Epidermal melanocyte (primary cell): ENCODE results near the gene FAM89A.

ENCODE experiments used
- DNase-seq: peaks from one replicate; pipeline ENCODE4 v3.0.0; 2011; ENCODE audit warnings: low spot score; ENCODE audit not compliant: insufficient read length

Gene FAM89A

GRCh38 chr1:231040019-231040799 lies at the start of gene FAM89A:
Gene FAM89A (minus strand): TSS chr1:231040254. CDS start chr1:231040211, 43 bp downstream.
- DNase-seq: peak; percentile 74

- DNase-seq: no peak
Measured at GRCh38 chr1:231084353-231084752, 44.3 kb upstream of the FAM89A start.

GRCh38 chr1:231079163-231079562 lies 39.1 kb upstream of the FAM89A start:
- no peak for DNase-seq

DNA sequence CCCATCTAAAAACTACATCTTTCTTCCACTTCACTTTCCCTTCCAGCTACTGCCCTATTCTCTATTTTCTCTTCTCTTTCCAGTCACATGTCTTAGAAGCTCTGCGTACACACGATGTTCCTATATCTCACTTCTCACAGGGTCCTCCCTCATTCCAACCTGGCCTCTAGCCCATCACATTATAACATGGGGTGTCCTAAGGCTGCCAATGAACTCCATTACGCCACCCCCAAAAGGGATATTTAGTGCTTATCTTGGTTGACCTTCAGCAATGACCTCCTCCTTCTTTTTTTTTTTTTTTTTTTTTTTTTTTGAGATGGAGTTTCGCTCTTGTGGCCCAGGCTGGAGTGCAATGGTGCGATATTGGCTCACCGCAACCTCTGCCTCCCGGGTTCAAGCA lies 38.2 kb upstream of the FAM89A start:
- DNase-seq: no peak

GRCh38 chr1:231076802-231077201 lies 36.7 kb upstream of the FAM89A start:
- DNase-seq: no peak

GRCh38 chr1:231075497-231075896 lies 35.4 kb upstream of the FAM89A start:
- DNase-seq: no peak

DNA sequence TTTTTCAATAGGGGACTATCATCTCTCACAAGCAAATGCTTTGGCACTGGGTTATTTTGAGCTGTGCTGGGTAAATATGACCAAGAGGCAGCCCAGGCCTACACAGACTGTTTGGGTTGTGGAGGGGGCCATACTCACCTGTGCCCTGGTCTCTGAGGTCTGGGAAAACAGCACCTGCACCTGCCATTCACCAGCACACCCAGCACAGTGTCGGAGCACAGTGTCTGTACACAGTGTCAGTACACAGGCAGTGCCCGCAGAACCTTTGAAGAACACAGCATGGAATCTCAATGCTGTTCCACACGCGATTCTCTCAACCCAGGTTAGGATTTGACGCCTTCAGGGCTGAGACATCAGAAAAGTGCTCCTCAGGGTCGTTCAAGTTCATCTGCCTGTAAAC lies 35.0 kb upstream of the FAM89A start:
- DNase-seq: no peak

DNA sequence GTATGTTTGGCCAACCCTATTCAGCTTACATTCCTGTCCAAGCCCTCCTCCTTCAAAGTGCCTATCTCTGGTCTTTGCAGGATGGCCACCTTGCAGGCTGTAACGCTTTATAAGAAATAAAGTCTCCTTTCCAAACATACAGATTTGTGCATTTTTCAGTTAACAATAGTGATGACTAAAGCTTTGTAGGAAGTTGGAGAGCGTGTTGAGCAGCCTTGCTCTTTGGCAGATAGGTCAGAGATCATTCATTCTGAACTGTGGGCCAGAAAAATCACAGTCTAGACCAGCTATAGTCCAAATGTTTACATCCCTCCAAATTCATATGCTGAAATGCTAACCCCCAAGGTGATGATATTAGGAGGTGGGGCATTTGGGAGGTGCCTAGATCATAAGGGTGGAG lies 34.0 kb upstream of the FAM89A start:
- DNase-seq: no peak

DNA sequence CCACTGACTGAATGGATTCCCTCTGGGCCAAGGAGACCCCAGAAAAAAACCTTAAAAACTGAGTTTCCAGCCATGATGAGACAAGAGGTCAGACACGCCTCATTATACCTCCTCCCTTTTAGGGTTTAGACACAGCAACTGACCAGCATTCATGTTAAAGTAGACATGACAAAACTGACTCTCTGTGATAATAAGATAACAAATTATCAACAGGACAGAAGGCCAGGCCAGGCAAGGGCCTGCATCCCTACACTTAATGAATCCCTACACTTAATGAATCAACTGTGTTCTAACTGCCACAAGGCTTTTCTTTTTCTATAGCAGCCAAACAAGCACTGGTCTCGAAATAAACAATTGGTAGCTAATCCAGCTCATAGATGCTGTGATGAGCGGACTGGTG lies 33.3 kb upstream of the FAM89A start:
- DNase-seq: no peak

- no peak for DNase-seq
Measured at GRCh38 chr1:231072502-231073094, 32.5 kb upstream of the FAM89A start.

- DNase-seq: no peak
Measured at GRCh38 chr1:231072041-231072440, 32.0 kb upstream of the FAM89A start.

GRCh38 chr1:231070758-231071444 lies 30.8 kb upstream of the FAM89A start:
- DNase-seq: no peak

GRCh38 chr1:231069333-231069732 lies 29.3 kb upstream of the FAM89A start:
- DNase-seq: no peak

DNA sequence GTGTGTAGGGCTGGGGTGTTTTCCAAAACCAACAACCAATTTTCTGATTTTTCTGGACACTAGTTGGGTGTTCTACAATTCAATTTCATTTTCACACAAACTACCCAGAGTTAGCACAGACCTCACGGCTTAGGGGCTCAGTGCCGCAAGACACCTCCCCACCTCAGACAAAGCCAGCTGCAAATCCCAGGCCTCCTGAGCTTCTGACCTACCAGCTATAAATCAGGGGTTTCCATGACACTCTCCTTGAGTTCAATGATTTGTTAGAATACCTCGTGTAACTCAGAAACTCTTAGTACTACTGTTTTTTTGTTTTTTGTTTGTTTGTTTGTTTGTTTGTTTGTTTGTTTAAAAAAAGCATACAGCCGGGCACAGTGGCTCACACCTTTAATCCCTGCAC lies 28.7 kb upstream of the FAM89A start:
- DNase-seq: no peak

- no peak for DNase-seq
Measured at GRCh38 chr1:231065510-231066241, 25.6 kb upstream of the FAM89A start.

- no peak for DNase-seq
Measured at GRCh38 chr1:231064418-231064817, 24.4 kb upstream of the FAM89A start.

DNA sequence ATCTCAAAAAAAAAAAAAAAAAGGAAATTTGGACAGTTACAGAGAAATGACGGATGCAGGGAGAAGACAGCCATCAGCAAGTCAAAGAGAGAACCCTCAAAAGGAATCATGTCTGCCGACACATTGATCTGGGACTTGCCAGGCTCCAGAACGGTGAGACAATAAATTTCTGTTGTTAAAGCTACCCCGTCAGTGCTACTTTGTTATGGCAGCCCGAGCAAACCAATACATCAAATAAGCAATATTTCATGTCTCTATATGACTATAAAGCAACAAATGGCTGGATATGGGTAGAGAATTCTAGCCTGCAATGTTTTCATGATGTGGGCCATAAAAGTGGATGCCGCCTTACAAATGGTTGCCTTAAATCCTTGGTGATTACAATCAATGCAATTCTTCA lies 23.3 kb upstream of the FAM89A start:
- no peak for DNase-seq

- no peak for DNase-seq
Measured at GRCh38 chr1:231062500-231063270, 22.6 kb upstream of the FAM89A start.

GRCh38 chr1:231059566-231060193 lies 19.6 kb upstream of the FAM89A start:
- DNase-seq: no peak

DNA sequence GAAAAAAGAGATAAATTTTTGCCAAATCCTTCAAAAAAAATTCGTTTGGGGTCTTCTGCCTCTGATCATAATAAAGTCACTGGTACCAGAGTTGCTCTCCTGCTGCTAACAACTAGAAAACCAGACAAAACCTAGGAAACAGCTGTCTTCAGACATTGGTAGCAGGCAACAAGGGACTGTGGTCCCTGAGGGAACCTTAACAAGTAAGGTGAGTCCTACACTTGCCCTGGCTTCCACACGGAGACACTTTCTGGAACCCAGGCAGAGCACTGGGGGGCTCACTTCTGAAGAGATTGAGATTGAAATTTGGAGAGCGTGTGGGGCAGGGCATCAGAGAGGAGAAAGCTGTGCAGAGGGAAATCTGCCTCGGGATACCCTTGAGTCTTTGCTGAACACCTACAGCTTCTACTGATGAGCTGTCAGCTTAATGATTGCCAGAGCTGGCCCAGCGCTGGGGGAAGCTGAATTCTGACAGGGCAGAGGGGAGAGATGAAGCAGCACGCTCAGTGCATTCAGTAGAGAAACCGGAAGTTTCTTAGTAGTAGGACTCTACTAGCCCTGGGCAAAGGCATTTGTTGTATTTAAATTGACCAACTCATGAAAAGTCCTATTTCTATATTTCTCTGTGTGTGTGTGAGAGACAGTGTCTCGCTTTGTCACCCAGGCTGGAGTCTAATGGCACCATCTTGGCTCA lies 18.5 kb upstream of the FAM89A start:
- DNase-seq: no peak
